Activated CD8-positive, alpha-beta T cell treated with anti-CD3 and anti-CD28 coated beads, Interleukin-2, amount 10 ng/mL, durations not matched to agents 7 days and 5 days (primary cell): ENCODE results near the gene GSK3B. TPM values are rescaled to one million over a fixed set of nuclear protein-coding genes. Genes with fewer than 3 reads are reported as not detected.

ENCODE experiments used
- ATAC-seq: fragments of 150-1000 bp; cut with Tn5 transposase; one replicate; pipeline ENCODE4 v1.10.0; 2021; ENCODE audit warnings: moderate library complexity
- CTCF ChIA-PET: fragments of 350-600 bp; sonication (Branson Sonifier 250); formaldehyde crosslinking; loops from one replicate; lab custom pipeline; 2021; ENCODE audit warnings: antibody characterized with exemption; lab: Charles Lee
- POLR2A ChIA-PET: fragments of 350-600 bp; sonication (Branson Sonifier 250); formaldehyde crosslinking; loops from one replicate; lab custom pipeline; 2021; ENCODE audit warnings: antibody characterized with exemption; lab: Charles Lee
- DNase-seq: peaks from one replicate; pipeline ENCODE4 v3.0.0-alpha.2; 2020
- H3K27ac Mint-ChIP-seq: one replicate; pipeline ENCODE4 v1.8.0; 2021; ENCODE audit warnings: mild to moderate bottlenecking, mixed read lengths
- H3K27me3 Mint-ChIP-seq: one replicate; pipeline ENCODE4 v1.8.0; 2021; ENCODE audit warnings: low read depth, mixed read lengths
- H3K36me3 Mint-ChIP-seq: one replicate; pipeline ENCODE4 v1.8.0; 2021; ENCODE audit warnings: low read depth, mixed read lengths
- H3K4me1 Mint-ChIP-seq: one replicate; pipeline ENCODE4 v1.8.0; 2021; ENCODE audit warnings: low read depth, mixed read lengths
- H3K4me3 Mint-ChIP-seq: one replicate; pipeline ENCODE4 v1.8.0; 2021; ENCODE audit warnings: mild to moderate bottlenecking, mixed read lengths
- H3K9me3 Mint-ChIP-seq: one replicate; pipeline ENCODE4 v1.8.0; 2022; ENCODE audit warnings: mixed read lengths; ENCODE audit not compliant: insufficient read depth
- total RNA-seq, 2 experiments: library from RNA; stranded (reverse); gene quantifications; one replicate each; pipeline ENCODE4 v1.2.3, GENCODE V29; 2021

Gene GSK3B
- total RNA-seq, 2 experiments from 2014 or later = 40.0 to 43.0 TPM

GRCh38 chr3:119927190-119927589, 167.1 kb downstream of the GSK3B start:
- CTCF ChIA-PET = interaction anchor here (1.2 kb wide), 1 partner anchor 220 kb away, joined by 4 read pairs; no protein-coding TSS in a partner anchor

GRCh38 chr3:119924111-119925094, 169.8 kb downstream of the GSK3B start:
- H3K27ac Mint-ChIP-seq = no peak overlapping the region
- CTCF ChIA-PET = interaction anchor here (0.8 kb wide), 1 partner anchor 33 kb away, joined by 3 read pairs; no protein-coding TSS in a partner anchor

More at GRCh38 chr3:119927190-119927589, 167.1 kb downstream of the GSK3B start:
- ATAC-seq (no peak), DNase-seq (no peak)
- no peaks in the 10 kb centered on the region for H3K27me3 Mint-ChIP-seq
- H3K4me1 Mint-ChIP-seq = peaks cover 2% of the 10 kb centered on the region
- peaks cover 2% of the 10 kb centered on the region for H3K36me3 Mint-ChIP-seq
- no peaks in the 10 kb centered on the region for H3K9me3 Mint-ChIP-seq
- H3K4me3 Mint-ChIP-seq = no peak overlapping the region
- H3K27ac Mint-ChIP-seq = no peak overlapping the region
- POLR2A ChIA-PET = no interaction called here

GRCh38 chr3:119918992-119919933, 175.0 kb downstream of the GSK3B start:
- Mint-ChIP-seq H3K27ac (no peak overlapping the region), H3K36me3 (peaks cover 33% of the 10 kb centered on the region), H3K4me1 (peaks cover 9% of the 10 kb centered on the region), H3K9me3 (no peaks in the 10 kb centered on the region), H3K27me3 (no peaks in the 10 kb centered on the region), H3K4me3 (no peak overlapping the region)
- ATAC-seq (peak; percentile 42), DNase-seq (no peak)
- ChIA-PET CTCF (no interaction called here), POLR2A (interaction anchor here (0.7 kb wide), 1 partner anchor 59 kb away, joined by 4 read pairs; no protein-coding TSS in a partner anchor)

More at GRCh38 chr3:119924111-119925094, 169.8 kb downstream of the GSK3B start:
- POLR2A ChIA-PET = interaction anchor here (0.7 kb wide), 1 partner anchor 169 kb away, joined by 3 read pairs; no protein-coding TSS in a partner anchor
- DNase-seq (no peak), ATAC-seq (no peak)
- peaks cover 4% of the 10 kb centered on the region for H3K4me1 Mint-ChIP-seq
- no peaks in the 10 kb centered on the region for H3K9me3 Mint-ChIP-seq
- no peaks in the 10 kb centered on the region for H3K27me3 Mint-ChIP-seq
- H3K4me3 Mint-ChIP-seq = no peak overlapping the region
- H3K36me3 Mint-ChIP-seq = peaks cover 19% of the 10 kb centered on the region

- POLR2A ChIA-PET = interaction anchor here (1.9 kb wide), 1 partner anchor 181 kb away, joined by 9 read pairs; the partner anchor contains the start of gene GSK3B
- no peak for ATAC-seq
- no peak overlapping the region for H3K27ac Mint-ChIP-seq
These were observed 181.2 kb downstream of the GSK3B start for GRCh38 chr3:119913021-119913420.

GRCh38 chr3:119912220-119912619, 182.0 kb downstream of the GSK3B start:
- Mint-ChIP-seq H3K27me3 (no peaks in the 10 kb centered on the region), H3K27ac (peak overlapping the region; percentile 63), H3K36me3 (peaks cover 46% of the 10 kb centered on the region), H3K4me3 (peak overlapping the region; percentile 33), H3K4me1 (peaks cover 22% of the 10 kb centered on the region), H3K9me3 (no peaks in the 10 kb centered on the region)
- CTCF ChIA-PET = no interaction called here
- DNase-seq = no peak
- POLR2A ChIA-PET = interaction anchor here (0.7 to 1.9 kb wide), 3 partner anchors 181 to 183 kb away, joined by 3 to 9 read pairs (median 3); partner anchors contain the start of gene GSK3B
- ATAC-seq = peak; percentile 56

More at GRCh38 chr3:119913021-119913420, 181.2 kb downstream of the GSK3B start:
- CTCF ChIA-PET = no interaction called here
- Mint-ChIP-seq H3K4me3 (no peak overlapping the region), H3K36me3 (peaks cover 46% of the 10 kb centered on the region), H3K9me3 (no peaks in the 10 kb centered on the region), H3K27me3 (no peaks in the 10 kb centered on the region), H3K4me1 (peaks cover 22% of the 10 kb centered on the region)
- DNase-seq = no peak

- no peaks in the 10 kb centered on the region for H3K27me3 Mint-ChIP-seq
- peak; percentile 85 for ATAC-seq
- POLR2A ChIA-PET = interaction anchor here (0.7 to 1.9 kb wide), 3 partner anchors 181 to 184 kb away, joined by 3 to 9 read pairs (median 3); partner anchors contain the start of gene GSK3B
These were observed 182.5 kb downstream of the GSK3B start for GRCh38 chr3:119911748-119912147.

GRCh38 chr3:119902061-119902460, 192.2 kb downstream of the GSK3B start:
- H3K4me1 Mint-ChIP-seq = no peaks in the 10 kb centered on the region

More at GRCh38 chr3:119911748-119912147, 182.5 kb downstream of the GSK3B start:
- CTCF ChIA-PET = interaction anchor here (0.8 kb wide), 1 partner anchor 20 kb away, joined by 5 read pairs; no protein-coding TSS in a partner anchor
- Mint-ChIP-seq H3K4me3 (peak overlapping the region; percentile 33), H3K4me1 (peaks cover 22% of the 10 kb centered on the region), H3K27ac (peak overlapping the region; percentile 63), H3K9me3 (no peaks in the 10 kb centered on the region), H3K36me3 (peaks cover 46% of the 10 kb centered on the region)
- DNase-seq = peak; percentile 25

GRCh38 chr3:119901148-119901547, 193.1 kb downstream of the GSK3B start:
- Mint-ChIP-seq H3K9me3 (no peaks in the 10 kb centered on the region), H3K4me1 (no peaks in the 10 kb centered on the region), H3K36me3 (peaks cover 25% of the 10 kb centered on the region), H3K4me3 (no peak overlapping the region), H3K27me3 (no peaks in the 10 kb centered on the region), H3K27ac (no peak overlapping the region)
- no peak for ATAC-seq
- no peak for DNase-seq
- ChIA-PET POLR2A (no interaction called here), CTCF (interaction anchor here (2.6 kb wide), 1 partner anchor 9 kb away, joined by 9 read pairs; no protein-coding TSS in a partner anchor)

More at GRCh38 chr3:119902061-119902460, 192.2 kb downstream of the GSK3B start:
- ChIA-PET POLR2A (no interaction called here), CTCF (interaction anchor here (2.6 kb wide), 1 partner anchor 10 kb away, joined by 9 read pairs; no protein-coding TSS in a partner anchor)
- DNase-seq (no peak), ATAC-seq (no peak)
- Mint-ChIP-seq H3K27me3 (no peaks in the 10 kb centered on the region), H3K36me3 (peaks cover 24% of the 10 kb centered on the region), H3K9me3 (no peaks in the 10 kb centered on the region), H3K4me3 (no peak overlapping the region), H3K27ac (no peak overlapping the region)

GRCh38 chr3:119899192-119899511, 195.1 kb downstream of the GSK3B start:
- Mint-ChIP-seq H3K36me3 (peaks cover 24% of the 10 kb centered on the region), H3K9me3 (no peaks in the 10 kb centered on the region), H3K27me3 (no peaks in the 10 kb centered on the region), H3K4me1 (no peaks in the 10 kb centered on the region), H3K4me3 (no peak overlapping the region), H3K27ac (no peak overlapping the region)
- ChIA-PET CTCF (interaction anchor here (1.6 kb wide), 1 partner anchor 518 kb away, joined by 4 read pairs; no protein-coding TSS in a partner anchor), POLR2A (no interaction called here)
- DNase-seq = no peak
- ATAC-seq = no peak

GRCh38 chr3:119898478-119899191, 195.6 kb downstream of the GSK3B start:
- ATAC-seq = no peak
- H3K9me3 Mint-ChIP-seq = no peaks in the 10 kb centered on the region
- POLR2A ChIA-PET = no interaction called here
- no peaks in the 10 kb centered on the region for H3K27me3 Mint-ChIP-seq
- H3K36me3 Mint-ChIP-seq = peaks cover 21% of the 10 kb centered on the region
- CTCF ChIA-PET = interaction anchor here (1.6 kb wide), 1 partner anchor 518 kb away, joined by 4 read pairs; no protein-coding TSS in a partner anchor
- H3K27ac Mint-ChIP-seq = no peak overlapping the region
- no peaks in the 10 kb centered on the region for H3K4me1 Mint-ChIP-seq
- no peak for DNase-seq
- H3K4me3 Mint-ChIP-seq = no peak overlapping the region
